Effector memory CD4-positive, alpha-beta T cell (primary cell): ENCODE measurements around the gene IL36B.

Experiments used
- DNase-seq, 3 donors: peaks; one replicate each; pipeline ENCODE4 v3.0.0-alpha.2; 2020
- H3K27ac ChIP-seq: 2 replicates; pipeline ENCODE4 v1.7.0; 2013; ENCODE audit warnings: mild to moderate bottlenecking, low read length, moderate library complexity; ENCODE audit not compliant: insufficient read depth, poor library complexity, severe bottlenecking
- H3K27me3 ChIP-seq: replicated peaks from 2 replicates; pipeline ENCODE4 v1.7.0; 2013; ENCODE audit warnings: mild to moderate bottlenecking, low read length; ENCODE audit not compliant: insufficient read depth, control insufficient read depth, poor library complexity, severe bottlenecking
- H3K36me3 ChIP-seq: 2 replicates; pipeline ENCODE4 v1.7.0; 2013; ENCODE audit warnings: mild to moderate bottlenecking, low read length, moderate library complexity; ENCODE audit not compliant: control insufficient read depth, insufficient read depth
- H3K4me1 ChIP-seq: 2 replicates; pipeline ENCODE4 v1.7.0; 2013; ENCODE audit warnings: low read length, mild to moderate bottlenecking; ENCODE audit not compliant: control insufficient read depth, insufficient read depth, poor library complexity, severe bottlenecking
- H3K4me3 ChIP-seq: 2 replicates; pipeline ENCODE4 v1.7.0; 2013; ENCODE audit warnings: low read length, low read depth, mild to moderate bottlenecking; ENCODE audit not compliant: insufficient read depth, poor library complexity, severe bottlenecking
- H3K9me3 ChIP-seq: 2 replicates; pipeline ENCODE4 v1.7.0; 2013; ENCODE audit warnings: mild to moderate bottlenecking, low read length, moderate library complexity; ENCODE audit not compliant: control insufficient read depth

The IL36B gene

DNA sequence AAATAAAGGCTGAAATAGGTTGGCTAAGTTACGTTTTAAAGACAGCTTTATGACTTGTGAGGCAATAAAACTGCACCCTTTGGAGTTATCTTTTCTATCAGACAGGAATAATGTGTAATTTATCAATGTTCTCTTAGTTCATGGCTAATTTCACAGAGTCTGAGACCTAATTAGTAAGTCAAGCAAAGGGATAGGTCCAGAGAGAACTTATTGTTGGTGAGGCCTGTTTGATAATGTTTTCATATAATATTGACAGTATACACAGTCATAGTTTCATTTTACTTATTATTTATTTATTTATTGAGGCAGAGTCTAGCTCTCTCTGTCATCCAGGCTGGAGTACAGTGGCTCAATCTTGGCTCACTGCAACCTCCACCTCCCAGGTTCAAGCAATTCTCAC is 4.5 kb upstream of the IL36B start:
- H3K36me3 ChIP-seq: no peaks in the 10 kb centered on the region
- H3K4me1 ChIP-seq: no peaks in the 10 kb centered on the region
- no peak for DNase-seq
- no peaks in the 10 kb centered on the region for H3K27me3 ChIP-seq
- H3K27ac ChIP-seq: no peak overlapping the region
- no peak overlapping the region for H3K4me3 ChIP-seq
- no peaks in the 10 kb centered on the region for H3K9me3 ChIP-seq

DNA sequence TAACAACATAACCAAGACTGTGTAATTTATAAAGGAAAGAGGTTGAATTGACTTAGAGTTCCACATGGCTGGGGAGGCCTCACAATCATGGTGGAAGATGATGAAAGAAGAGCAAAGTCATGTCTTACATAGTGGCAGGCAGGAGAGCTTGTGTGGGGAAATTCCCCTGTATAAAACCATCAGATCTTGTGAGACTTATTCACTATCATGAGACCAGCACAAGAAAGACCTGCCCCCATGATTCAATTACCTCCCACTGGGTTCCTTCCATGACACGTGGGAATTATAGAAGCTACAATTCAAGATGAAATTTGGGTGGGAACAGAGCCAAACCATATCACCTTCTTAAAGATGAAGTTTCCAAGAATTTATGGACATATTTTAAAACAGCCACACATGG is 3.9 kb upstream of the IL36B start:
- no peak overlapping the region for H3K4me3 ChIP-seq
- no peaks in the 10 kb centered on the region for H3K27me3 ChIP-seq
- H3K9me3 ChIP-seq: no peaks in the 10 kb centered on the region
- no peaks in the 10 kb centered on the region for H3K4me1 ChIP-seq
- H3K27ac ChIP-seq: no peak overlapping the region
- no peak for DNase-seq
- no peaks in the 10 kb centered on the region for H3K36me3 ChIP-seq

DNA sequence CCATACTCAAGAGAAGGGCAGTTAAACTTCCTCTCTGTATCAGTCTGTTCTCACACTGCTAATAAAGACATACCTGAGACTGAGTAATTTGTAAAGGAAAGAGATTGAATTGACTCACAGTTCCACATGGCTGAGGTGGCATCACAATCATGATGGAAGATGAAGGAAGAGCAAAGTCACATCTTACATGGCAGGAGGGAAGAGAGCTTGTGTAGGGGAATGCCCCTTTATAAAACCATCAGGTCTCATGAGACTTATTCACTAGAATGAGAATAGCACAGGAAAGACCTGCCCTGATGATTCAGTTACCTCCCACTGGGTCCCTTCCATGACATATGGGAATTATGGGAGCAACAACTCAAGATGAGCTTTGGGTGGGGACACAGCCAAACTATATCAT is 1.4 kb upstream of the IL36B start:
- H3K27me3 ChIP-seq: peaks cover 2% of the 10 kb centered on the region
- no peak overlapping the region for H3K4me3 ChIP-seq
- no peaks in the 10 kb centered on the region for H3K36me3 ChIP-seq
- H3K9me3 ChIP-seq: no peaks in the 10 kb centered on the region
- no peak overlapping the region for H3K27ac ChIP-seq
- H3K4me1 ChIP-seq: no peaks in the 10 kb centered on the region
- no peak for DNase-seq

DNA sequence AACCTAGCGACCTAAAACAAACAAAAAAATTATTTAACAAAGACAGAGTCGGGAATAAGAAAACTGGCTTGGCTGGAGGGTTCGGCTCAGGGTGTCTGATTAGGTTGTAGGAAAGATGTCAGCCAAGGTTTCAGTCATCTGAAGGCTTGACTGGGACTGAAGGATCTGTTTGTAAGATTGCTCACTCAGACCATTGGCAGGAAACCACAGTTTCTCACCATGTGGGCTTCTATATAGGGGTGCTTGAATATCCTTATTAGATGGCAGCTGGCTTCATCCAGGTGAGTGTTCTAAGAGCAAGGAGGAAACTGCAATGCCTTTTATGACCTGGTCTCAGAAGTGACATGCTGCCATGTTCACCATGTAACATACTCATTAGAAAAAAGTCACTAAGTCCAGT is 999 bp upstream of the IL36B start:
- H3K4me3 ChIP-seq: no peak overlapping the region
- DNase-seq: no peak
- no peaks in the 10 kb centered on the region for H3K4me1 ChIP-seq
- no peak overlapping the region for H3K27ac ChIP-seq
- H3K27me3 ChIP-seq: peaks cover 4% of the 10 kb centered on the region
- H3K9me3 ChIP-seq: no peaks in the 10 kb centered on the region
- no peaks in the 10 kb centered on the region for H3K36me3 ChIP-seq

DNA sequence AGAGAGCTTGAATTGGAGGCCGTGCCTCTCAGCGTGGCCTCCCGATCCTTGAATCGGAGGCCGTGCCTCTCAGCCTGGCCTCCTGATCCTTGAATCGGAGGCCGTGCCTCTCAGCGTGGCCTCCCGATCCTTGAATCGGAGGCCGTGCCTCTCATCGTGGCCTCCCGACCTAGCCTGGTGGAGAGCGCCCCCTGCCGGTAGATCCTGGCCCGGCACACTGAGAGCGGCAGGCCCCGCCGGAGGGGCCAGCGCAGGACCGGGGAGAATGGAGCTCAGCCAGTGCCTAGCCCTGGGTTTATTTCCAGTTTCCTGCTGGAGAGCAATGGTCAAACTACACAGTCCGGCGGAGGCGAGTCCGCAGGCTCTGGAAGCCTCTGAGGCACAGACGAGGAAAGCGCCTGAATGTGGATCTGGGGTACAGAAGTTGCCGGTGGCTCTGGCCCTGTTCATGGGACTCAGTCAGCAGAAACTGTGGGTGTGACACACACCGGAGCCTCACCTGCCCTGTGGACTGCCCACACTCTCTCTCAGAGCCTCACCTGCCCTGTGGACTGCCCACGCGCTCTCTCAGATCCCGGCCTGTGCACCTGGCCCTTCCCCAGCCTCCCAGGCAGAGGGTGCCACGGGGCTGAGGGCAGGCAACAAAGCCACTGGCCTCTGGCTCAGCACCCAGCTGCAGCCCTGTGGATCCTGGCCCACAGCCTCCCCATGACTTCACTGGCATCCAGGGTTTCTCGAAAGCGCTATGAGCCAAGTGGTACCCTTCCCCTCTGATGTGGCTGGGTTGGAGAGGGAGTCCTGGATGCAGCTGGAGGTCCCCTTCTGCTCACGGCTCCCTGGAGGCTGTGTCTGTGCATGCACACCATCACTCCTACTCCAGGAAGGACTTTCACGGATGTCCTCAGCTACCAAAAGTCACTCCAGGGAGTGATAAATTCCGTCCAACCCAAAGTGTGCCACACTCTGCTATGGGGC is 1.5 kb downstream of the IL36B start:
- no peaks in the 10 kb centered on the region for H3K36me3 ChIP-seq
- H3K27me3 ChIP-seq: peaks cover 4% of the 10 kb centered on the region
- DNase-seq: no peak
- H3K9me3 ChIP-seq: no peaks in the 10 kb centered on the region
- H3K27ac ChIP-seq: no peak overlapping the region
- H3K4me3 ChIP-seq: no peak overlapping the region
- no peaks in the 10 kb centered on the region for H3K4me1 ChIP-seq

DNA sequence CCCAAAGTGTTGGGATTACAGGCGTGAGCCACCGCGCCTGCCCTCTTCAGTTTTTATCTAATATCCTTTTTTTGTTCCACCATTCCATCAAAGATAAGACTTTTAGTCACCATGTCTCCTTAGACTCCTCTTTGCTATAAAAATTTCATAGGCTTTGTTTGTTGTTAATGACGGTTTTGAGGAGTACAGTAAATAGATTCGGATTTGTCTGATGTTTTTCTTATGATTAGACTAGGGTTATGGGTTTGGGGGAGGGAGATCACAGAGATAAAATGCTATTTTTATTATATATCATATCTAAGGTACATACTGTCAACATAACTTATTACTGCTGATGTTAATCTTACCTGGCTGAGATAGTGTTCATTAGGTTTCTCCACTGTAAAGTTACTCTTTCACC is 6.2 kb downstream of the IL36B start:
- Histone ChIP-seq H3K36me3 (no peaks in the 10 kb centered on the region), H3K4me3 (no peak overlapping the region), H3K9me3 (no peaks in the 10 kb centered on the region), H3K4me1 (no peaks in the 10 kb centered on the region), H3K27me3 (peaks cover 4% of the 10 kb centered on the region), H3K27ac (no peak overlapping the region)
- DNase-seq: no peak

DNA sequence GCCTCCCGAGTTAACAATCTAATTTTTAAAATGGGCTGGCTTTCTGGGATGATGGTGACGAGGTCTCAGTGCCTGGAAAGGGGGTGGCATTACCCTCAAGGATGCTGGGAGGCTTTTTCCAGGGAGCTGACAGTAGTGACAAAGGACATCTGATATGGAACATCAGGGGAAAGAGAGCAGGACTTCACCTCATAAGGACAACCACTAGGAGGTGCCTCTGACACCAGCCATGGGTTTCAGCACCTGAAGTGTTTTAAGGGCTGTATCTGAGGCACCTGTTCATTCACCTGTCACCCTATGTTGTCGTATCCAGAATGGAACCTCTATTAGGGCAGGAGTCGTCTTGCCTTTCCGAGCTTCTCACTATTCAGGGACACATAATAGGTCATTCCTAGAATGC is 10.8 kb downstream of the IL36B start:
- Histone ChIP-seq H3K36me3 (no peaks in the 10 kb centered on the region), H3K4me1 (no peaks in the 10 kb centered on the region)

DNA sequence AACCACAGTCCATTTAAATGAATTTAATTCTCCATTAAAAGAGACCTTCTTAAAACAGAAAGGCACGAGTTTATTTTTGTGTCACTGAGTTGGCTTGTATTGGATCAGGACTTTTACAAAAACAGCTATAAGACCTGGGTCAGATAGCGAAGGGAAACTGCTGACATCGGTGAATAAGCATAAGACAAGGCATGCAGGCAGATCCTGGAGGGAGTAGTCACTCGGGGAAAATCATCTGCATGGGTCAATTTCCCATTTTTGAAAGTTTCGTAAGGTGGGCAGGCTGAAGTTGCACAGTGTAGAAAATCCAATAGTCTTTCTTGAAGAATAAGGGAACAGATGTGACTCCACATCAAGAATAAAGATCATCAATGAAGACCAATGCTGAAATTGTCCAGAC is 12.9 kb downstream of the IL36B start:
- H3K4me3 ChIP-seq: no peak overlapping the region
- H3K9me3 ChIP-seq: no peaks in the 10 kb centered on the region
- H3K27me3 ChIP-seq: no peaks in the 10 kb centered on the region
- no peaks in the 10 kb centered on the region for H3K36me3 ChIP-seq
- no peaks in the 10 kb centered on the region for H3K4me1 ChIP-seq
- no peak for DNase-seq
- no peak overlapping the region for H3K27ac ChIP-seq

More for the DNA sequence above, 10.8 kb downstream of the IL36B start:
- no peak overlapping the region for H3K27ac ChIP-seq
- H3K4me3 ChIP-seq: no peak overlapping the region
- H3K27me3 ChIP-seq: no peaks in the 10 kb centered on the region
- DNase-seq: no peak
- no peaks in the 10 kb centered on the region for H3K9me3 ChIP-seq

DNA sequence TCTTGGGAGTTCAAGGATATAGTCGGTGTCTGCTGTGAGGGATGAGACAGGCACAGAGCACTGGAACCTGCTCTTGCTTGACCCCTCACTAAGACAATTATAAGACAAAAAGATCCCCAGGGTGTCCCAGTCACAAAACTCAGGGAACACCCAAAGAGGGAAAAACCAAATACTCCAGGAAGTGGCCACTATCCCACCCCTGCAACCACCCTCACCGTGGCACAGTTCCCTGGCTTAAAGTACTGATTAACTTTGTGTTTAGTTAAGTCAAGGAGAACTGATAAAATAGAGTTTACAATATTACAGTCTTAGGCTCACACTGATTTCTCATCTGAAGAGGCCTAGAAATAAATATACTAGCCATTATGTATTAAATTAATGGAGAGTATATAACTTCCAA is 13.5 kb downstream of the IL36B start:
- H3K9me3 ChIP-seq: no peaks in the 10 kb centered on the region
- H3K27ac ChIP-seq: no peak overlapping the region
- no peak overlapping the region for H3K4me3 ChIP-seq
- no peaks in the 10 kb centered on the region for H3K4me1 ChIP-seq
- H3K27me3 ChIP-seq: no peaks in the 10 kb centered on the region
- no peak for DNase-seq
- H3K36me3 ChIP-seq: no peaks in the 10 kb centered on the region

DNA sequence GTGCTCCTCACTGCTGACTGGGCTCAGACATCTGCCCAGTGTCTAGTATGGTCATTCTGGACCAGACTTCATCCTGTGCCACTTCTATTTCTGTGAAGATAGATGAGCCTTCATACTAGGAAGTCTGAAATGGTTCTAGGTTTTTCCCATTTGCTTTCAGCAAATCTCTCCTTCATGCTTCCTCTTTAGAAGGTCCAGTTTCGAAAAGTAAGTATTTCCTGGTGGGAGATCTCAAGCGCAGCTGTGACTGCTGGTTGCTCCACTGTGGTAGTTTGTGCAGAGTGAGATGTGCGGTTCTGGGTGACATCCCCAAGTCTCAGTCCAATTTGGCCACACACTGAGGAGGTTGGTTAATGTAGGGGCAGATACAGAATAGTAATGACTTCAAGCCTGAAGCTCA is 14.4 kb downstream of the IL36B start:
- Histone ChIP-seq H3K27me3 (no peaks in the 10 kb centered on the region), H3K27ac (no peak overlapping the region), H3K4me1 (no peaks in the 10 kb centered on the region), H3K36me3 (no peaks in the 10 kb centered on the region), H3K9me3 (no peaks in the 10 kb centered on the region), H3K4me3 (no peak overlapping the region)
- no peak for DNase-seq
